Suppressor macrophage treated with lipopolysaccharide for 4 hours (primary cell): Measurements from ENCODE around the gene CSMD2.
"Not testable (repeated sequence)": the region's sequence is repeated elsewhere in the genome, so short reads cannot be mapped to it uniquely, and the experiment has no call there.

ENCODE experiments used
- DNase-seq: peaks from one replicate; pipeline ENCODE4 v3.0.0-alpha.2; 2020

CSMD2 gene

DNA sequence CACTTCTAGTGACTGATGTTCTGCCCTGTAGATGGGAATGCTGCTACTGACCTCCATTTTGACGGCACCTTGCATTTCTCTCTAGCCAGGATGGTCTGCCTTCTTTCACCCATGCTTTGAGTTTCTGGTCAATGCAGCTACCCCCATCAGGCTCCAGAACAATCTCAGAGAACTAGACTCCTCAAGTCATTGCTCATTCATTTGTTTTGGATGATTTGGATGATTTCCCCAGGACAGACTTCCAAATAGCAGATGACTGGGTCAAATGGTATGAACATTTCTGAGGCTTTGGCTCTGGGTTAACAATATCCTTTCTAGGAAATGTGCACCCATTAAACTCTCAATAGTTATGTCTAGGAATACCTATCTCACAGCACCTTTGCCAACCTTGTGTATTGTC lies 63.9 kb downstream of the CSMD2 start:
- DNase-seq, result no peak

DNA sequence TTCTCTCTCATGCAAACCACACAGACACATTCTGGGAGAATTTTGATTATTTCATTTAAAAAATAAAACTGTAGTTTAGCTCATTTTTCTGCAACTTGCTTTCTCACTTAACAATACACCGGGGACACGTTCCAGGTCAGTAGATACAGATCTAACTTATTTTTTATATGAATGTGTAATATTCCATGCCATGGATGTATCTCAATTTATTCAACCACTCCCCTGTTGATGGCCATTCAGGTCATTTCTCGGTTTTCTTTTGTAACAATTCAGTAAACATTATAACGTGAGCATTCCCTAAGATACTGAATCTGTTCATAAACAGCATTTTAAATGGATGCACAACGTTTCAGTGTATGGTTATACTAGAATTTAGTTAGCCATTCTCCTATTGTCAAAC lies 64.7 kb downstream of the CSMD2 start:
- no peak for DNase-seq

DNA sequence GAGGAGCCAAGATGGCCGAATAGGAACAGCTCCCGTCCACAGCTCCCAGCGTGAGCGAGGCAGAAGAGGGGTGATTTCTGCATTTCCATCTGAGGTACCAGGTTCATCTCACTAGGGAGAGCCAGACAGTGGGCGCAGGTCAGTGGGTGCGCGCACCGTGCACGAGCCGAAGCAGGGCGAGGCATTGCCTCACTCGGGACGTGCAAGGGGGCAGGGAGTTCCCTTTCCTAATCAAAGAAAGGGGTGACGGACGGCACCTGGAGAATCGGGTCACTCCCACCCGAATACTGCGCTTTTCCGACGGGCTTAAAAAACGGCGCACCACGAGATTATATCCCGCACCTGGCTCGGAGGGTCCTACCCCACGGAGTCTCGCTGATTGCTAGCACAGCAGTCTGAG lies 72.6 kb downstream of the CSMD2 start:
- DNase-seq, result not testable (repeated sequence)

DNA sequence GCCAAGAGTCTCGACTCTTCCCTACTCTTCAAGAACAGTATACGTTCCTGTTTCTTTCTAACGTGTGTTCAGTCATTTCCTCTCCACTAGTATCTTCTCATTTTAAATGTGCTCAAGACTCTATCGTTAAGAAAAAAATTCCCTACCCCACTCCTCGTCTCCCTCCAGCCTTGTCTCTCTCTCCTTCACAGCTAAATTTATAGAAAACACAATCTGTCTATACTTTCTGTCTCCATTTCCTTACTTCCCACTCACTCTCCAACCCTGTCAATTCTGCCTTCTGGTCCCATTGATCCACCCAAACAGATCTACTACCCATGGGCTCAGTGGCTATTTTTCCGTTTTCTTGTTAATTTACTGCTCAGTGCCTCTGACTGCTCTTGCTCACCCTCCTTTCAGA lies 75.3 kb downstream of the CSMD2 start:
- DNase-seq, result no peak

DNA sequence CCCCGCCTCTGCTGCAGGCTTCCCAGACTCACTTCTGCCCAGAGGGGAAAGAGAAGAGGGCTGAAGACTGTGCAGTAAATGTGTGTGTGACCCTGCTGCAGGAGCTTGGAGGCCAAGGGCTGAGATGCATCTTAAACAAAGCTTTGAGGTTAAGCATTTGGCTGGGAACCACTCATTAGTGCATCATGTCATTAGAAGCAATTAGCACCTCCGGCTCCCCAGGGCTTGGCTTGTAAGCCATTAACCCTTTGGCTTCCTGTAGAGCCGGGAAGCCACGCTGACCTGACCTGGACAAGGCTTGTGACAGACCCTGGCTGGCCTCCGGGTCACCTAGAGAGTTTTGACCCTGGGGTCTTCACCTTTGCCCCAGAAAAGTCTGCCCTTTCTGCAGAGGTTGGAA lies 77.0 kb downstream of the CSMD2 start:
- DNase-seq, result no peak

DNA sequence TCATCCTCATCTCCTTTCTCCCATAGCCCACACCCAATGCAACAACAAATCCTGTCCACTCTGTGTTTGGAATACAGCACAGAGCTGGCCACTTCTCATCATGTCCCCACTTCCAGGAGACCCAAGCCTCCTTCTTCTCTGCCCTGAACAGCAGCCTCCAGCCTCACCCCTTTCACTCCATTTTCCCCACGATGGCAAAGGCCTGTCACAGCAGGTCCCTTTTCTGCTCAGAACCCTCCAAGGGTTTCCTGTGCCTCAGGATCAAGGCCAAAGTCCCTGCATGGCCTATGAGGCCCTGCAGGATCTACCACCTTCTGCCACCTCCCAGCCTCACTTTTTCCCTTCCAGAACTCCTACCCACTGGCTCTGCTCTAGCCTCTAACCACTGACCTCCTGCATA lies 78.5 kb downstream of the CSMD2 start:
- DNase-seq, result no peak

DNA sequence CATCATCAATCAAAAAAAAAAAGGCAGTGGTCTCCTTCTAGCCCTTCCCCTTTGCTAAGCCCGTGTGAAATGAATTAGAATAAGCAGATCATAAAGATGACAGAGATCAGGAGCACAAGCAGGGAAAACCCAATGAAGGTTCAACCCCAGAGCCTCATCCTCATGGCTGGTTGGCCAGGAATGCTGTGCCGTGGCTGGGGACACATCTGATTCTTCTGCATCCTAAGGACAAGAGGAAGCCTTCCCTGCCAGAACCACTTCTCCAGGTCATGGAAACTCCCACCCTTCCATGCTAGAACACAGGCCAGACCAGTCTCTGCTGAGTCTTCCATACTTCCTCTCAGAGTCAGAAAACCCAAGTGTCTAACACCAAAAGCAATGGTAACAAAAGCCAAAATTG lies 81.1 kb downstream of the CSMD2 start:
- no peak for DNase-seq

DNA sequence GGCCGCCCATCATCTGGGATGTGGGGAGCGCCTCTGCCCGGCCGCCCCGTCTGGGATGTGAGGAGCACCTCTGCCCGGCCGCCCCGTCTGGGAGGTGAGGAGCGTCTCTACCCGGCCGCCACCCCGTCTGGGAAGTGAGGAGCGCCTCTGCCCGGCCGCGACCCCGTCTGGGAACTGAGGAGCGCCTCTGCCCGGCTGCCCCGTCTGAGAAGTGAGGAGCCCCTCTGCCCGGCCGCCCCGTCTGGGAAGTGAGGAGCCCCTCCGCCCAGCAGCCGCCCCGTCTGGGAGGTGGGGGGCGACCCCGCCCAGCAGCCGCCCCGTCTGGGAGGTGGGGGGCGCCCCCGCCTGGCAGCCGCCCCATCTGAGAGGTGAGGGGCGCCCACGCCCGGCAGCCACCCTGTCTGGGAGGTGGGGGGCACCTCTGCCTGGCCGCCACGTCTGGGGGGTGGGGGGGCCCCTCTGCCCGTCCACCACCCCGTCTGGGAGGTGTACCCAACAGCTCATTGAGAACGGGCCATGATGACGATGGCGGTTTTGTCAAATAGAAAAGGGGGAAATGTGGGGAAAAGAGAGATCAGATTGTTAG lies 82.9 kb downstream of the CSMD2 start:
- not testable (repeated sequence) for DNase-seq

DNA sequence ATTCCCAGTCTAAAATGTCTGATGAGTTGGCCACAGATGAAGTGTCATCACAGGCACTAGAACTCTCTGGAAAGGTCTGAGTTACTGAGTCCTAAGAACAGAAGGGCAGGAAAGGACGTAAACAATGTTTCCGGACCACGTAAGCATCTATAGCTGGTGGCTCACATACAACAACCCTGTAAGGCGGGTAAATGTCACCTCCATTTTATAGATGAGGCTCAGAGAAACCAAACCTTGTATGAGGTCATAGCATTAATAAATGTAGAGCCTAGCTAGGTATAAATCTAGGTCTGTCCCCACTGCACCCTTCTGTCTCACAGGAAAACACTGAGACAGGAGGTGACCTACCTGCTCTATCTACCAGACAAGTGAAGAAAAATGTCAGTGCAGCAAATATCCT lies 86.6 kb downstream of the CSMD2 start:
- DNase-seq, result no peak

DNA sequence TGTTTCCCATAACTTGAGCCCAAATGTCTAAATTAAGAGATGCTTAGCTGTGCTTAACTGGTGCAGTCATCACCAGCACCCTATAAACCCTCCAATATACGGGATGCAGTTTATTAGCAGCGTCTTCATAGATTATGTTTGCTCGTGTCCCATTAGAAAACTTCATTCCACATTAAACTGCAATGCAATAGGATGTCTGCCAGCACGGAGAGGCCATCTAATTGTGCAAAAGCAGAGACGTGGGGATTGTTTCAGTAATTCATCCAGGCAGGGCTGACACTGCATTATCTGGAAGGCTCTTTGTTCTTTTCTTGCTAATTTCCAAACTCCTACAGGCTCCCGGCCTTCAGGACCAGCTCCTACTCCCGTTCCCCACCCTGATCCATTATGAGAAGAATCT lies 89.5 kb downstream of the CSMD2 start:
- DNase-seq, result no peak

DNA sequence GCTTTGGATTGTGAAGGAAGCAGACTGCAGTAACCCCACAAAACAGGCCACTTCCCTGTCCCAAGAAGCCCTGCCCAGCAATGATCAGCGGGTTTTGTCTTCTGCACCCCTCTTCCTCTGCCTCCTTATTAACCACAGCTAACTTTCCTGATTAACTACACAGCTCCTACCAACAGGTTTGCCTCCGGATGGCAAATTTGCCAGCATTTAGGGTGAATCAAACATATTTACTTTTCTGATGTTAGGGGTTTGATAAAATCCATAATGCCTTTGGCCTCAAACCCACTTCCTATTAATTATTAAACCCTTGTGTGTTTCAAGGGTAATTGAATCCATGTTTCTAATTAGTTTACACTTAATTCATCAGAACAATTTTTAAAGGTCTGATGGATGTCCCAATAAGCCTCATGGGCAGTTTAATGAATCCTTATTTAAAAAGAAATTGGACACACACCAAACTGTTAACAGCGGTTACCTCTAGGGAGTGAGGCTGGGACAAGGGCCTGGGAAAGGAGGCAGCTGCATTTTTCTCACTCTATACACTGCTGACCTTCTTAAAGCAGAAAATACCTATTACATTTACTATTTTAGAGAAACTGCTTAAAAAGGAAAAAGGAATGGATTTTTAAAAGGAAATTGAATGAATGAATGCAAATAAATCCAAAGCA lies 91.9 kb downstream of the CSMD2 start:
- DNase-seq, result no peak

DNA sequence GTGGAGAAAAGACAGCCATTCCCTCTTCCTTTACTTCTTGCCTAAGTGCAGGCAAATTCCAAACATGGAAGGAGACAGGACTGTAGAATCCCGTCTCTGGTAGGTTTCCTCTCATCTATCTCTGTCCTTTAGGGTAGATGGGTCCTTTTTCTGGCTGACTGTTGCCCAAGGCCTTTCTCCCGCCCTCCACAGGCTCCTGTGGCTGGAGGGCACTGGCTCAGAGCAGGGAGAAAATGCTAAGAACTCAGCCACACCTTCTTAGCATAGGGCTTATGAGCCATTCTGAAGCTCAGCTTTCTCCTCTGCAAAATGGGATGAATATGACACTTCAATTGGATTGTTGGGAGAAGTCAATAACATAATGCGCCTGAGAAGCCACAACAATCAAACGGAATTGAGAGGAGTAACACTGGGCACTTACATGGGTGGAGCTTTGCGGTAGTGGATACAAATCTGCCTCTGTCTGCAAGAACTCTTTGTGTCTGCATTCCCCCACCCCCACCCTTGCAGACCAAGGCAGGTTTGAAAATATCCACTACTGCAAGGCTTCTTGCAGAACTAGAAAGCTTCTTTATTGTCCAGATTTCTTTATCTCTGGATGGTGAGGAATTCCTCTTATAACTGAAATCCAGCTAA lies 94.7 kb downstream of the CSMD2 start:
- DNase-seq, result no peak

DNA sequence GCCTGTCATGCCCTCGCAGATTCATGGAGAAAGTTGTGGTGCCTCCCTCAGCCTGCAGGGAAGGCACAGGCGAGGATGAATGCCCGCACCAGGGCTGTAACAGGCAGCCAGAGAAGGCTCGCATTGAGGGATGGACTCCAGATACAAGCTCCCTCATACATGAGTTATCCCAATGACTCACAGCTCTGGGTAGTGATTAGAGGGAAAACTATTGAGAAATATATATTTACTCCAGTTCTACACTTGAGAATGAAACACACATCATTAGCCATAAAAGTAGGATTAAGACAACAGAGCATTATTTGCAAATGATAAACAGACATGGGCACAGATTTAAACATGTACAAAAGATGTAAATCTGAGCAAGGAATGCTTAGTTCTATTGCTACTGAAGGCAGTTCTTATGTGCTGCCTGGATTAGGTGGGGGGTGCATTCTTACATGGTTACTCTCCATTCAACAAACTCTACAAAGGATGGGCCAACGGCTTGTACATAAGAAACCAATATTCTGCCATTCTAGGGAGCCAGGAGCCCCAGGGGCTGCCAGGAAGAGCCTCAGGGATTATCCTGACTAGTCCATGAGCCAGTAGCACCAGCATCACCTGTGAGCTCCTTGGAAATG lies 97.9 kb downstream of the CSMD2 start:
- DNase-seq, result no peak

DNA sequence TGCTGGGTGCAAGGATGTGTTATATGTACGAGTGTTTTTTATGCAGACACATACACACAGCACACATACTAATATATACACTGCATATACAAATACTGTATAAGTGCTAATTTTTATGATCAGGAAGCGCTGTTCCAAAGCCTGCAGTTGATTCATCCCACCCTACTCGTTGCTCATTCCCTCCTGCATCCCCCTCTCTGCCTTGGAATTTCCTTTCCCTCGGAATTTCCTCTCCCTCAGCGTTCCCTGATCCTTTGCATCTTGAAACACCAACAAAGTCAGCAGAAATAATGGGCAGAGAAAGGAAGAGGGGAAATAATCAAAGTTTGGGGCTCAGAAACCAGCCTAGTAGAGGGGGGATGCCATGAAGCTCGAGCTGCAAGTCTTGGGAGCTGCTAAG lies 98.9 kb downstream of the CSMD2 start:
- DNase-seq, result no peak

DNA sequence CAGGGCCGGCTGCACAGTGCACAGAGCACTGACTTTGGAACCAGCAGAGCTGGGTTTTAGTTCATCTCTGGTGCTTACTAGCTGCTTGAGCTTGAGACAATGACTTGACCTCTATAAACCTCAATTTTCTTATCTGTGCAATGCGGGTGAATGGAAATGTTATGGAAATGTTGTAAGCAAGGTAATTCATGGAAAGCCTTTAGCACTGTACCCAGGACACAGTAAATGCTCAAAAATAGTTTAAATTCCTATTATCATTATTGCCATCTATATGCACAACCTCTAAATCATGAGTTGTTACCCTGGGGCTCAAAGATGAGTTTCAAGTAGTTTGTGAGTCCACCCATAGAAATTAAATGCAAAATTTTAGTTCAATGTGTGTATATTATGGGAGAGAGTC lies 99.5 kb downstream of the CSMD2 start:
- DNase-seq, result no peak

DNA sequence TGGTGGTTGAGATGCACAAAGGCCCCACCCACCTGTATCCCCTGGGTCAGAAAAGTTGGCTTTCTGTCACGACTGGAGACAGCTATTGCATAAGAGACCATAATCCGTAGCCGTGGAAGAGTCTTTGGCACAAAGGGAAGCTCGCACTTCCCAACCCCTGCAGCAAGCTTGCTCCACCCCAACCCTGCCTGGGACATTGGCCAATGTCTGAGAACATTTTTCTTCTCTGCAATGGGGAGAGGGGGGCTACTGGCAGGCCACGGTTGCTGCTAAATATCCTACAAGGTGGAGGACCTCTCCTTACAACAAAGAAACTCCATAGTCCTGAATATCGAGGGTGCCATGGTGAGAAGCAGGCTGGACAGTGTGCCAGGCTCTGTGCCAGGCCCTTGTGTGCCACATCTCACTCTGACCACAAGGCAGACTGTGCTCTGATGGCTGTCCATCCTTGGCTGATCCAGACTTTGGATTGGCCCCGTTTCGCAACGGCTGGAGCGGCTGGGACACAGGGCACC lies 104.1 kb downstream of the CSMD2 start:
- DNase-seq, result no peak

DNA sequence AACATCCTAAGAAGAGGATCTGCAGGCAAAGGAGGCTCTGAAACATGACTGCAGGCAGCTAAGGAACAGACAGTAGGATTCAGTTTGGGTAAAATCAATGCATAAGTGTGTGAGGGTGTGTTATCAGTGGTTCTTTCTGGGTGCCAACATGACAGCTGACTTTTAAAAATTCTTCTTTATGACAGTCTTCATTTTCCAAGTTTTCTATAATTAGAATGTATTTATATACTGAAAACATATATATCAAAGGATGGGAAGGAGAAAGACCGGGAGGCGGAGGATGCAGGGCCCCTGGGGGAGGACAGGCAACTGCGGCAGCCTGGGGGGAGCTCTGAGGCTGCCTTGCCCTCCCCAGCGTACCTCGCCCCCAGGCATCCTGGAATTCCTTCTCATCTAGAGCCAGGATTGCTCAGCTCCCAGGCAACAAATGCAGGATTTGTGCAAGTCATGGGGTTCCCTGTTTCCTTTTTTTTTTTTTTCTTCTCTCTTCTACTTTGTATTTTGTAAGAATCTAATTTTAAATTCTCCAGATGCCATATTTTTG lies 104.8 kb downstream of the CSMD2 start:
- no peak for DNase-seq

DNA sequence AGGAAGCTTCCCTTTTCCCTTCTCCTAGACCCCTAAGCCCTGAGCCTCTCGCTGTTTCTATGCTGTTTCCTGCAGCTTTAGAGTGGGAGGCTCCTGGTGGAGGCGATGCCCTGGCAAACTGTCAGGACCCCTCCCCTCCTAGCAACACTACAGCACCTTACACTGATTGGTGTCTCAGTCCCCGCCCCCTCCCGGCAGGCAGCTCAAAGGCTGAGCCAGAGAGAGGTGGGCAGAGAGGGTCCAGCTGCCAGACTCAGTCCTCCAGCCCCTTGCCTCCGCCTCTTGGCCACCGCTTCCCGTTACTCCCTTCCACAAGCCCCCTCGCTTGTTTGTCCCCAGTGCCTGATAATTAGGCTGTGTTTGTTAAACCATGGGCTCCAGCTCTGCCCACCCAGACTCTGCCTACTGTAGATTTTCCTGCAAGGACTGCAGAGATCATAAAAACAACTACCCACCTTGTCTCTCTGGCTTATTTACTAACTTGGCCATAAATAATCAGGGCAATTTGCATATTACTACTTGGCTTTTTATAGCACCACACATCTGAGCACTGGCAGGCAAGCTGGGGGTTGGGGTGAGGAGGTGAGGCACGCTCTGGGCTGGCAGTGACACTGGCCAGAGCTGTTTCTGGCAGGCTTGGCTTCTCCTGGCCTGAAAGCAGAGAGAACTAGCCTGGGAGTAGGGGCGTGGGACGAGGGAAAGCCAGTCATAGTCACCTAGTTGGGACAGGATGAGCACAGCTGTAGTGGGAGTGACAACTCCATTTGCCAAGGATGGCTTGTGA lies 107.5 kb downstream of the CSMD2 start:
- DNase-seq, result no peak

DNA sequence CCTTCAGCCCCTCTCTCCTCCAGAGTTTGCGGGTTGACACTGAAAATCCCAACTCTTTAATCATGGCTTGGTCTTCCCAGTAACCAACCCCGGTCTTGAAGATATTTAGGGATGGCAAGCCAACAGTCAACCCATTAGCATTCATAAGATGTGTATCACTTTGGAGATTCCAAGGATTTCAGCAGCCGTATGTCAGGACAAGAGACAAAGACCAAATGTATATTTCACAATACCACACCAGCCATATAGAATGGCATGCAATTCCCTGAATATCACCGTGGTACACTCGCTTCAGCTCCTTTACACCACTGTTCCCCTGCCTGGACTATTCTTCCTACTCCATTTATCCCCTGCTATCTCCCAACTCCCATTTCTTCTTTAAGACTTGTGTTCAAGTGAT lies 109.2 kb downstream of the CSMD2 start:
- no peak for DNase-seq

DNA sequence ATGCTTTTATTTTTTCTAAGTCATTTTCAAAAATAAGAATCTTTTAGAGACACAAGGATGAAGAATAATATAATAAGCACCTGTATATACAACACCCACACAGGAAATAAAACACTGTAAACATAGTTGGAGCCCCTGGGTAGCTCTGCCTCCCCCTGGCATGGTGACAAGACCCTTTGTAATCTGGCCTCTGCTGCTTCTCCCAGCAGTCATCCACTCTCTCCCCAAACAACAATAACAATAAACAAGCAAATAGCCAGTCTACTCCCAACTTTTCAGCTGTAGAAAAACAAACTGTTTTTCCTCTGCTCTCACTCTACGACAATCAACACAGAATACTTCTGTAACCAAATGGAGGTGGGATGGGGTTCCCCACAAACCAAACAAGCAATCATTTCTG lies 110.1 kb downstream of the CSMD2 start:
- no peak for DNase-seq

DNA sequence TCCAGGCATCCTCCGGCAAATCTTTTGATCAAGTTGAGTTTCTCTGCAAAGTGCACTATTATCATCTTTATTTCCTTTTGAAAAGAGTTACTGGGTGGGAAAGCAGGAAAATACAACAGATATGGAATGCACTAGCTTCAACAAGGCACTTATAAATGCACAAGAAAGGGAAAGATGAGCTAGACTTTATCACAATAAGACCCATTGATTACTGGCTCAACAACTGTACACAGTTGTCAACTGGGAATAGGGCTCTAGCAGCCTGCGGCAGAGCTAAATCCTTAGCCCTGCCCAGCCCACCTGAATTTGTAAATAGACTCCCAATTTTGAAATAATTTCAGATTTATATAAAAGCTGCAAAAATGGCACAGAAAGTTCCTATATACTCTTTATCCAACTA lies 111.4 kb downstream of the CSMD2 start:
- DNase-seq, result no peak

DNA sequence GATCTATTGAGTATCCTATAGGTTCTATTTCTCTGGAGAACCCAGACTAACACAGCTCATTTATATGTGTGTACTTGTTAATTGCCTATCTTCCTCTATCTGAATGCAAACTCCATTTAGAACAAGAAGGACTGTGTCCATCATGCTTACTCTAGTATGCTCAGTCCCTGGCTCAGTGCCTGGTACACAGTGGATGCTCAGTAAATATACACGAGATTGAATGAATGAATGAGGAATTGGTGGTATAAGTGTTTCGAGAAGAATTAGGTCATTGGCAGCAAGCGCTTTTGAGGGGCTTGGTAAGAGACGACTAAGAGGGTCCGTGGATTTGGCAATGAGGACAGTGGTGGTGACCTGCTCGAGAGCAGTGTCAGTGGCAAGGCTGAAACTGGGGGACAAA lies 112.5 kb downstream of the CSMD2 start:
- no peak for DNase-seq
